ENCODE measurements around the gene XYLT1.
"Not testable (repeated sequence)": the region's sequence is repeated elsewhere in the genome, so short reads cannot be mapped to it uniquely, and the experiment has no call there.

Gene XYLT1

GRCh38 chr16:17470908-17471718 lies at the start of gene XYLT1:
XYLT1 (minus strand) TSS chr16:17470960; CDS start chr16:17470796, 164 bp downstream.
- peak; percentile 91 for DNase-seq

GRCh38 chr16:17520111-17520510 lies 49.4 kb upstream of the XYLT1 start:
- DNase-seq, result no peak

GRCh38 chr16:17519101-17519955 lies 48.6 kb upstream of the XYLT1 start:
- peak; percentile 66 for DNase-seq

- peak; percentile 75 for DNase-seq
These were observed 47.7 kb upstream of the XYLT1 start for GRCh38 chr16:17518441-17518840.

GRCh38 chr16:17515421-17516210 lies 44.9 kb upstream of the XYLT1 start:
- peak; percentile 87 for DNase-seq

GRCh38 chr16:17512636-17513220 lies 42.0 kb upstream of the XYLT1 start:
- peak; percentile 42 for DNase-seq

GRCh38 chr16:17511340-17511739 lies 40.6 kb upstream of the XYLT1 start:
- DNase-seq, result peak; percentile 59

- DNase-seq, result peak; percentile 41
These were observed 39.8 kb upstream of the XYLT1 start for GRCh38 chr16:17510567-17510966.

GRCh38 chr16:17509194-17509593 lies 38.4 kb upstream of the XYLT1 start:
- DNase-seq, result no peak

GRCh38 chr16:17508303-17508702 lies 37.5 kb upstream of the XYLT1 start:
- DNase-seq, result no peak

GRCh38 chr16:17507516-17507915 lies 36.8 kb upstream of the XYLT1 start:
- DNase-seq, result not testable (repeated sequence)

GRCh38 chr16:17505828-17506227 lies 35.1 kb upstream of the XYLT1 start:
- not testable (repeated sequence) for DNase-seq

GRCh38 chr16:17504050-17504449 lies 33.3 kb upstream of the XYLT1 start:
- no peak for DNase-seq

- no peak for DNase-seq
These were observed 32.6 kb upstream of the XYLT1 start for GRCh38 chr16:17503331-17503730.

- no peak for DNase-seq
These were observed 30.6 kb upstream of the XYLT1 start for GRCh38 chr16:17501321-17501720.

GRCh38 chr16:17499223-17499902 lies 28.6 kb upstream of the XYLT1 start:
- DNase-seq, result no peak

- peak; percentile 35 for DNase-seq
These were observed 26.9 kb upstream of the XYLT1 start for GRCh38 chr16:17497648-17498047.

GRCh38 chr16:17496891-17497290 lies 26.1 kb upstream of the XYLT1 start:
- DNase-seq, result no peak

GRCh38 chr16:17493012-17493411 lies 22.3 kb upstream of the XYLT1 start:
- no peak for DNase-seq

- no peak for DNase-seq
These were observed 20.4 kb upstream of the XYLT1 start for GRCh38 chr16:17491140-17491662.

- no peak for DNase-seq
These were observed 17.7 kb upstream of the XYLT1 start for GRCh38 chr16:17488506-17488905.

GRCh38 chr16:17483351-17483750 lies 12.6 kb upstream of the XYLT1 start:
- no peak for DNase-seq

Data from EL (cell line).